C4-2B (cell line): ENCODE data around the gene SLC6A8.

Experiments
- ZFX ChIP-seq: fragments of 450-650 bp; IDR thresholded peaks from 2 replicates; pipeline ENCODE4 v1.6.1; 2017
- TF ChIP-seq, protein P1 (sequence below): fragments of 450-650 bp; conservative IDR thresholded peaks from 2 replicates; pipeline ENCODE4 v1.5.1; 2017; ENCODE audit warnings: mild to moderate bottlenecking

DNA sequence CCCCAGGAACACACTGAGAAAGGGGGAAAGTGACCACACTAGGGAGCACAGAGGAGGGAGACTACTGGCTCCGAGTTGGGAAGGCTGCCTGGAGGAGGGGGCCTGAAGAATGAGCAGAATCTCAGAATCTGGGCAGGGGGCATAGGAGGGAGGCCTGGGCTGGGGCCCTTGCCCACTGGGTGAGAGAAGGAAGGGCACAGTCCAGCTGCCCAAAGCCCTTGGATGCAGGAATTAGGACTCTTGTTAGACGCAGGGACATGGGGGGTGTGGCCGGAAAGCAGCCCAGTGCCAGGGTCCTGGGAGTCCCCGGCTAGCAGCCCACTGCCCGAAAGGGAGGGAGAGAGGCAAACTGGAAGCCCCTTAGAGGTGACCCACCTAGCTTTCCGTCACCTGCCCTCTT lies 42.6 kb upstream of the SLC6A8 start:
- TF ChIP-seq, protein P1, sequence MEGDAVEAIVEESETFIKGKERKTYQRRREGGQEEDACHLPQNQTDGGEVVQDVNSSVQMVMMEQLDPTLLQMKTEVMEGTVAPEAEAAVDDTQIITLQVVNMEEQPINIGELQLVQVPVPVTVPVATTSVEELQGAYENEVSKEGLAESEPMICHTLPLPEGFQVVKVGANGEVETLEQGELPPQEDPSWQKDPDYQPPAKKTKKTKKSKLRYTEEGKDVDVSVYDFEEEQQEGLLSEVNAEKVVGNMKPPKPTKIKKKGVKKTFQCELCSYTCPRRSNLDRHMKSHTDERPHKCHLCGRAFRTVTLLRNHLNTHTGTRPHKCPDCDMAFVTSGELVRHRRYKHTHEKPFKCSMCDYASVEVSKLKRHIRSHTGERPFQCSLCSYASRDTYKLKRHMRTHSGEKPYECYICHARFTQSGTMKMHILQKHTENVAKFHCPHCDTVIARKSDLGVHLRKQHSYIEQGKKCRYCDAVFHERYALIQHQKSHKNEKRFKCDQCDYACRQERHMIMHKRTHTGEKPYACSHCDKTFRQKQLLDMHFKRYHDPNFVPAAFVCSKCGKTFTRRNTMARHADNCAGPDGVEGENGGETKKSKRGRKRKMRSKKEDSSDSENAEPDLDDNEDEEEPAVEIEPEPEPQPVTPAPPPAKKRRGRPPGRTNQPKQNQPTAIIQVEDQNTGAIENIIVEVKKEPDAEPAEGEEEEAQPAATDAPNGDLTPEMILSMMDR, result no peak
- no peak for TF ChIP-seq ZFX
